PFSK-1 (cell line): ENCODE results near the gene TPMT. TPM values are rescaled to one million over a fixed set of nuclear protein-coding genes. Genes with fewer than 3 reads are reported as not detected.
A peak's percentile ranks its signal among the peaks of the same experiment; 100 is the strongest.

Source experiments
- FOXP2 ChIP-seq: optimal IDR thresholded peaks from 2 replicates; pipeline ENCODE3; 2011; ENCODE audit warnings: borderline replicate concordance, control low read depth, inconsistent platforms; ENCODE audit not compliant: insufficient read depth; ENCODE audit errors: extremely low read length, extremely low read depth
- POLR2AphosphoS5 ChIP-seq: IDR thresholded peaks from 2 replicates; pipeline ENCODE4 v1.6.1; 2012; ENCODE audit warnings: low read depth, mild to moderate bottlenecking, control low read depth, low read length, moderate library complexity
- REST ChIP-seq, 2 experiments: IDR thresholded peaks; 2 replicates each; pipeline versions ENCODE4 v1.6.1 to v1.8.0; 2011 to 2012; ENCODE audit warnings: low read depth in 2 of 2, low read length in 2 of 2, control low read depth in 1 of 2, inconsistent platforms in 1 of 2, mild to moderate bottlenecking in 1 of 2, moderate library complexity in 1 of 2; ENCODE audit not compliant: insufficient read depth in 1 of 2
- SIN3A ChIP-seq: IDR thresholded peaks from 2 replicates; pipeline ENCODE4 v1.6.1; 2012; ENCODE audit warnings: mild to moderate bottlenecking, low read length, moderate library complexity, borderline replicate concordance; ENCODE audit not compliant: insufficient read depth
- TAF1 ChIP-seq: IDR thresholded peaks from 2 replicates; pipeline ENCODE4 v1.6.1; 2012; ENCODE audit warnings: low read length, control low read depth, borderline replicate concordance; ENCODE audit not compliant: insufficient read depth
- polyA plus RNA-seq: library from polyadenylated mRNA; unstranded; fragments of >200 nt; gene quantifications from one replicate; pipeline ENCODE4 v1.2.1, GENCODE V29; 2012; ENCODE audit warnings: low read depth, missing spikeins; ENCODE audit not compliant: insufficient read length

The TPMT gene
- polyA plus RNA-seq: 4.0 TPM

GRCh38 chr6:18154507-18155149 is at the start of gene TPMT:
Gene TPMT, minus strand, starts transcription at chr6:18155077. Its CDS starts 5,950 bp downstream, at chr6:18149127.
- peak; percentile 34; the same call in 1 of the 2 replicates for TF ChIP-seq TAF1
- no peak for TF ChIP-seq REST (IDR thresholded peaks at IDR 0.05; ENCODE audit: insufficient read depth in 1 of 2, low read depth in 2 of 2, low read length in 2 of 2)

GRCh38 chr6:18203786-18204185 is 48.9 kb upstream of the TPMT start:
- TF ChIP-seq SIN3A (no peak), FOXP2 (no peak), TAF1 (no peak), REST (IDR thresholded peaks at IDR 0.05; ENCODE audit: insufficient read depth in 1 of 2, low read depth in 2 of 2, low read length in 2 of 2) (no peak), POLR2AphosphoS5 (no peak)

- TF ChIP-seq REST (IDR thresholded peaks at IDR 0.05; ENCODE audit: insufficient read depth in 1 of 2, low read depth in 2 of 2, low read length in 2 of 2) (no peak), TAF1 (no peak), SIN3A (no peak), FOXP2 (no peak), POLR2AphosphoS5 (no peak)
These were observed 37.1 kb upstream of the TPMT start for GRCh38 chr6:18192026-18192425.

GRCh38 chr6:18189196-18189595 is 34.3 kb upstream of the TPMT start:
- no peak for TF ChIP-seq FOXP2
- TF ChIP-seq POLR2AphosphoS5: no peak
- no peak for TF ChIP-seq REST (IDR thresholded peaks at IDR 0.05; ENCODE audit: insufficient read depth in 1 of 2, low read depth in 2 of 2, low read length in 2 of 2)
- no peak for TF ChIP-seq TAF1
- no peak for TF ChIP-seq SIN3A

- TF ChIP-seq TAF1 (no peak), SIN3A (no peak), REST (IDR thresholded peaks at IDR 0.05; ENCODE audit: insufficient read depth in 1 of 2, low read depth in 2 of 2, low read length in 2 of 2) (no peak), POLR2AphosphoS5 (no peak), FOXP2 (no peak)
These were observed 32.8 kb upstream of the TPMT start for GRCh38 chr6:18187701-18188100.
